PC-9 (cell line): ENCODE measurements around the gene MYB. TPM values are rescaled to one million over a fixed set of nuclear protein-coding genes. Genes with fewer than 3 reads are reported as not detected.

ENCODE experiments used
- Bru-seq: library from RNA; stranded (reverse); fragments of 400-500 nt; gene quantifications from one replicate; lab custom pipeline; 2021; lab: Mats Ljungman, UMichigan
- BruChase-seq, 2 experiments: library from RNA; stranded (reverse); fragments of 400-500 nt; gene quantifications; one replicate each; lab custom pipeline; 2021; lab: Mats Ljungman, UMichigan
- BruUV-seq: library from RNA; stranded (reverse); fragments of 400-500 nt; replicated peaks from 2 replicates; lab custom pipeline; 2021; lab: Mats Ljungman, UMichigan
- CTCF ChIA-PET: fragments of 300-600 bp; sonication (Branson Sonifier 250); formaldehyde crosslinking; loops from one replicate; lab custom pipeline; 2022; ENCODE audit warnings: antibody characterized with exemption; lab: Charles Lee
- POLR2A ChIA-PET: fragments of 300-600 bp; sonication (Branson Sonifier 250); formaldehyde crosslinking; loops from one replicate; lab custom pipeline; 2022; ENCODE audit warnings: antibody characterized with exemption; ENCODE audit not compliant: unreplicated experiment; lab: Charles Lee
- DNase-seq, 2 experiments: peaks; one replicate each; pipeline versions ENCODE4 v3.0.0 to v3.0.0-alpha.2; 2015 to 2022; ENCODE audit warnings: mixed read lengths in 1 of 2
- H2AFZ ChIP-seq: fragments of 200-600 bp; sonication (generic); 2 replicates; pipeline ENCODE4 v1.8.1; 2017; ENCODE audit warnings: antibody characterized with exemption
- H3F3A ChIP-seq: fragments of 200-600 bp; sonication (generic); 2 replicates; pipeline ENCODE4 v1.8.1; 2017; ENCODE audit warnings: antibody characterized with exemption, mild to moderate bottlenecking, low read depth; ENCODE audit not compliant: insufficient read depth
- H3K27ac ChIP-seq: fragments of 200-600 bp; sonication (generic); 2 replicates; pipeline ENCODE4 v1.6.1; 2016; ENCODE audit warnings: mixed run types
- H3K27me3 ChIP-seq: fragments of 200-600 bp; sonication (generic); 2 replicates; pipeline ENCODE4 v1.6.1; 2016; ENCODE audit warnings: low read depth, mixed run types; ENCODE audit not compliant: insufficient read depth
- H3K36me3 ChIP-seq: fragments of 200-600 bp; sonication (generic); 2 replicates; pipeline ENCODE4 v1.6.1; 2016; ENCODE audit warnings: low read depth, mixed run types
- H3K4me1 ChIP-seq: fragments of 200-600 bp; sonication (generic); replicated peaks from 2 replicates; pipeline ENCODE4 v1.6.1; 2016; ENCODE audit warnings: mixed run types; ENCODE audit not compliant: insufficient read depth
- H3K4me2 ChIP-seq: fragments of 200-600 bp; sonication (generic); 2 replicates; pipeline ENCODE4 v1.6.1; 2017; ENCODE audit warnings: mixed run types
- H3K4me3 ChIP-seq: fragments of 200-600 bp; sonication (generic); 2 replicates; pipeline ENCODE4 v1.6.1; 2016; ENCODE audit warnings: mixed run types
- H3K79me2 ChIP-seq: fragments of 200-600 bp; sonication (generic); 2 replicates; pipeline ENCODE4 v1.6.1; 2017; ENCODE audit warnings: low read depth, mixed run types
- H3K9me2 ChIP-seq: fragments of 200-600 bp; sonication (generic); 2 replicates; pipeline ENCODE4 v1.8.1; 2017; ENCODE audit warnings: mild to moderate bottlenecking; ENCODE audit not compliant: insufficient read depth
- H3K9me3 ChIP-seq: fragments of 200-600 bp; sonication (generic); 2 replicates; pipeline ENCODE4 v1.8.1; 2016; ENCODE audit warnings: low read depth; ENCODE audit not compliant: insufficient read depth
- H4K20me1 ChIP-seq: fragments of 200-600 bp; sonication (generic); 2 replicates; pipeline ENCODE4 v1.8.1; 2017; ENCODE audit not compliant: insufficient read depth
- EZH2 ChIP-seq: fragments of 200-600 bp; sonication (generic); IDR thresholded peaks from 2 replicates; pipeline ENCODE4 v1.8.0; 2017; ENCODE audit warnings: antibody characterized with exemption, low read depth
- intact Hi-C: fragments of 100-400 bp; cut with micrococcal nuclease; formaldehyde crosslinking; loops from one replicate; pipeline ENCODE4 v1.10.0; 2022; ENCODE audit not compliant: unreplicated experiment
- long read RNA-seq: library from polyadenylated mRNA; stranded (forward); transcript quantifications from one replicate; pipeline ENCODE4 v2.0.0, GENCODE V29; 2022
- total RNA-seq: library from RNA; stranded (reverse); gene quantifications from 2 replicates; pipeline ENCODE4 v1.2.3, GENCODE V29; 2021
- TF ChIP-seq, protein P1 (sequence below): fragments of 200-600 bp; sonication (generic); conservative IDR thresholded peaks from 2 replicates; pipeline ENCODE4 v1.6.1; 2017; ENCODE audit warnings: mixed run types, antibody characterized with exemption, mild to moderate bottlenecking, moderate library complexity

Gene MYB
- total RNA-seq = 0.95 and 1.8 TPM in 2 replicates
- Bru-seq, nascent RNA = percentile 33 among the genes with signal in this experiment
- BruChase-seq, experiment 1, labeled RNA remaining after a 2-hour chase = percentile 23 among the genes with signal in this experiment
- percentile 25 among the genes with signal in this experiment for BruChase-seq, experiment 2, labeled RNA remaining after a 6-hour chase
- long read RNA-seq, partial matches to known transcripts = 0 of 2 reads
- long read RNA-seq, other reads (novel, unspliced or antisense) = 2 of 2 reads

DNA sequence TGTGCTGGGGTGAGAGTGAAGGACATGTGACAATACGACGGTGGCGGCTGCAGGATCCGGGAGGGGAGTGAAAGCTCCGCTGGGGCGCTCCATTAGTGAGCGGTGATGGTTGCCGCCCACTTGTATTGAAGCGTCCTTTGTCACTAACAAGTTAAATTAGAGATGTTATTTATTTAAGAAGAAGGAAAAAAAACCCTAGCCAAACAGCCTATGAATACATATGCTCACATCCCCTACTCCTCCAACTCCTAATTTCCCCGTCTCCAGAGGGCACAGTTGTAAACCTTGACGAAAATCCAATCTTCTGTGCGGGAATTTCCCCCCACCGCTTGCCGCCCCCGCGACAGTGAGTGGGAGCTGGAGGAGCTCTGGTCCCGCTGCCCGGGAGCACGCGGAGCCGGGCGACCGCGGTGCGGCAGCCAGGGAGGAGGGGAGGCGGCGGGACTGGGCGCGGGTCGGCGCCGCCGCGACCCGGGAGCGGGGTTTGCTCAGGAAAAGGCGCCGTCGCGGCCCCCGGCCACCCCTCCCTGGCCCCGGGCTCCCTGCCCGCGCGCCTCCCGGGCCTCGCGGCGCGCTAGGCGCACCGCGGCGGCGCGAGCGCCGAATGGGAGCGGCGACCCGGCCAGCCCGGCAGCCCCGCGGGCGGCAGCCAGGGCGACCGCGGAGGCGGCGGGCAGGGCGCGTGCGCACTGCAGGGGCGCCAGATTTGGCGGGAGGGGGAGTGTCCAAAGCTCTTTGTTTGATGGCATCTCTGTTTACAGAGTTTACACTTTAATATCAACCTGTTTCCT, at the start of gene MYB:
TSS of gene MYB (plus strand) at position 767 of the 791 bp plus-strand sequence. CDS start 206 bp downstream, outside the sequence.
- no peak within 1 kb of the TSS for H3K27ac ChIP-seq
- intact Hi-C loops = no loop called here

DNA sequence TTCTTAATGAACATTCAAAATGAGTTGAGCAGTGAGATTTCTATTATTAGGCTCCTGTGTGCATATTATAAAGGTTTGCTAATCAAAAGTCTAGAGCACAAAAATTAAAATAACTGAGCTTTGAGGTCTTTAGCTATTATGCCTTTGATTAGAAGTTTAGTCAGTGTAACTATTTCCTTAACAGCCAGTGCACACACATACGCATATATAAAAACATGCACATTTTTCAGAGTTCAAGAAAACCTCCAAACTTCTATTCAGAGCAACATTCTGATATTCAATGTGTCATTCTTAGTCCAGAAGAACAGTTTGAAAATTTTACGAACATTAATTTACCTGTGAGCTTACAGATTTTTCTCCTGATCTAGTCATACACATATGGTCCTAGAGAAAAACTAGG, 48.3 kb upstream of the MYB start:
- no peak for DNase-seq
- H4K20me1 ChIP-seq = no peaks in the 10 kb centered on the region
- H3K4me1 ChIP-seq = no peaks in the 10 kb centered on the region
- CTCF ChIA-PET = no interaction called here
- H3K9me3 ChIP-seq = no peaks in the 10 kb centered on the region
- no peaks in the 10 kb centered on the region for H3F3A ChIP-seq
- intact Hi-C loops = no loop called here
- POLR2A ChIA-PET = no interaction called here
- H3K27ac ChIP-seq = no peak overlapping the region
- no peak overlapping the region for H3K4me3 ChIP-seq
- no peak overlapping the region for H2AFZ ChIP-seq
- no peak overlapping the region for H3K4me2 ChIP-seq
- no TSS peak for BruUV-seq
- H3K79me2 ChIP-seq = no peaks in the 10 kb centered on the region
- TF ChIP-seq, protein P1, sequence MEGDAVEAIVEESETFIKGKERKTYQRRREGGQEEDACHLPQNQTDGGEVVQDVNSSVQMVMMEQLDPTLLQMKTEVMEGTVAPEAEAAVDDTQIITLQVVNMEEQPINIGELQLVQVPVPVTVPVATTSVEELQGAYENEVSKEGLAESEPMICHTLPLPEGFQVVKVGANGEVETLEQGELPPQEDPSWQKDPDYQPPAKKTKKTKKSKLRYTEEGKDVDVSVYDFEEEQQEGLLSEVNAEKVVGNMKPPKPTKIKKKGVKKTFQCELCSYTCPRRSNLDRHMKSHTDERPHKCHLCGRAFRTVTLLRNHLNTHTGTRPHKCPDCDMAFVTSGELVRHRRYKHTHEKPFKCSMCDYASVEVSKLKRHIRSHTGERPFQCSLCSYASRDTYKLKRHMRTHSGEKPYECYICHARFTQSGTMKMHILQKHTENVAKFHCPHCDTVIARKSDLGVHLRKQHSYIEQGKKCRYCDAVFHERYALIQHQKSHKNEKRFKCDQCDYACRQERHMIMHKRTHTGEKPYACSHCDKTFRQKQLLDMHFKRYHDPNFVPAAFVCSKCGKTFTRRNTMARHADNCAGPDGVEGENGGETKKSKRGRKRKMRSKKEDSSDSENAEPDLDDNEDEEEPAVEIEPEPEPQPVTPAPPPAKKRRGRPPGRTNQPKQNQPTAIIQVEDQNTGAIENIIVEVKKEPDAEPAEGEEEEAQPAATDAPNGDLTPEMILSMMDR = no peak
- no peak for TF ChIP-seq EZH2
- H3K36me3 ChIP-seq = no peaks in the 10 kb centered on the region
- 0 out of 2 replicates have a peak, but pooled peaks cover 3% of the 10 kb centered on the region for H3K27me3 ChIP-seq
- peaks cover 8% of the 10 kb centered on the region; the same call in 1 of the 2 replicates for H3K9me2 ChIP-seq

More for the DNA sequence above, at the start of gene MYB:
- ChIA-PET CTCF (interaction anchor here (0.7 kb wide), 1 partner anchor 32 kb away, joined by 3 read pairs; no protein-coding TSS in a partner anchor), POLR2A (interaction anchor here (0.6 to 0.8 kb wide), 3 partner anchors 28 to 354 kb away, joined by 3 to 9 read pairs (median 5); no protein-coding TSS in a partner anchor)
- BruUV-seq = no TSS peak
- Histone ChIP-seq H3K4me3 (peak within 1 kb of the TSS; percentile 68), H3K9me3 (no peaks in the 10 kb centered on the region), H3F3A (peaks cover 6% of the 10 kb centered on the region; the same call in 1 of the 2 replicates), H2AFZ (peak within 1 kb of the TSS; percentile 89), H3K79me2 (no peaks in the 10 kb centered on the region), H3K4me2 (peak within 1 kb of the TSS; percentile 98), H3K36me3 (no peaks in the 10 kb centered on the region), H3K4me1 (peaks cover 28% of the 10 kb centered on the region), H3K27me3 (peaks cover 23% of the 10 kb centered on the region), H4K20me1 (no peaks in the 10 kb centered on the region), H3K9me2 (no peaks in the 10 kb centered on the region)
- DNase-seq = peak; percentile 73 to 79
- no peak for TF ChIP-seq EZH2
- TF ChIP-seq, protein P1 = no peak

- Histone ChIP-seq H3K4me2 (no peak overlapping the region), H3K9me3 (no peaks in the 10 kb centered on the region), H3K9me2 (peaks cover 5% of the 10 kb centered on the region; the same call in 1 of the 2 replicates), H2AFZ (no peak overlapping the region), H3K36me3 (no peaks in the 10 kb centered on the region), H3K27me3 (0 out of 2 replicates have a peak, but pooled peaks cover 14% of the 10 kb centered on the region), H3K79me2 (no peaks in the 10 kb centered on the region), H3K27ac (no peak overlapping the region), H3K4me3 (no peak overlapping the region), H3F3A (no peaks in the 10 kb centered on the region), H4K20me1 (no peaks in the 10 kb centered on the region), H3K4me1 (no peaks in the 10 kb centered on the region)
- POLR2A ChIA-PET = no interaction called here
- DNase-seq = no peak
- CTCF ChIA-PET = no interaction called here
- no TSS peak for BruUV-seq
- TF ChIP-seq, protein P1 = no peak
- no peak for TF ChIP-seq EZH2
- intact Hi-C loops = no loop called here
Measured at GRCh38 chr6:135135835-135136234, 45.3 kb upstream of the MYB start.
